ENCODE data around the gene GAS2L1.

The GAS2L1 gene

GRCh38 chr22:29306835-29307595 is 565 bp downstream of the GAS2L1 start (continued):
- no peak for TF ChIP-seq PRDM6 (tag by site-specific recombination; IDR thresholded peaks at IDR 0.05)
- 0 out of 2 replicates have a peak, but pooled peaks have one; percentile 13 for TF ChIP-seq KLF16 (tag by site-specific recombination; IDR thresholded peaks at IDR 0.05)
- TF ChIP-seq, protein P1, sequence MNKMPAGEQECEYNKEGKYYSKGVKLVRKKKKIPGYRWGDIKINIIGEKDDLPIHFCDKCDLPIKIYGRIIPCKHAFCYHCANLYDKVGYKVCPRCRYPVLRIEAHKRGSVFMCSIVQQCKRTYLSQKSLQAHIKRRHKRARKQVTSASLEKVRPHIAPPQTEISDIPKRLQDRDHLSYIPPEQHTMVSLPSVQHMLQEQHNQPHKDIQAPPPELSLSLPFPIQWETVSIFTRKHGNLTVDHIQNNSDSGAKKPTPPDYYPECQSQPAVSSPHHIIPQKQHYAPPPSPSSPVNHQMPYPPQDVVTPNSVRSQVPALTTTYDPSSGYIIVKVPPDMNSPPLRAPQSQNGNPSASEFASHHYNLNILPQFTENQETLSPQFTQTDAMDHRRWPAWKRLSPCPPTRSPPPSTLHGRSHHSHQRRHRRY (tag by site-specific recombination; IDR thresholded peaks at IDR 0.05) = no peak
- peak; percentile 50; the same call in 1 of the 2 replicates for TF ChIP-seq KLF10 (tag by site-specific recombination; IDR thresholded peaks at IDR 0.05)
- TF ChIP-seq SETDB1 (IDR thresholded peaks at IDR 0.05; ENCODE audit: insufficient read length, low read length) = no peak
- no peak for TF ChIP-seq ZNF473 (tag by site-specific recombination; IDR thresholded peaks at IDR 0.05)
- no peak for TF ChIP-seq HOXC10 (CRISPR knock-in tag; IDR thresholded peaks at IDR 0.05)
- TF ChIP-seq MEIS1 (CRISPR knock-in tag; IDR thresholded peaks at IDR 0.05; ENCODE audit: borderline replicate concordance) = no peak
- no peak for TF ChIP-seq GLIS1 (tag by site-specific recombination; IDR thresholded peaks at IDR 0.05)
- TF ChIP-seq ZFP69B (tag by site-specific recombination; IDR thresholded peaks at IDR 0.05) = peak; percentile 93
- no peak for TF ChIP-seq ZNF16 (tag by site-specific recombination; IDR thresholded peaks at IDR 0.05; ENCODE audit: low read depth)
- no peak for TF ChIP-seq PRDM1 (tag by site-specific recombination; IDR thresholded peaks at IDR 0.05)
- no peak for TF ChIP-seq ZNF239 (tag by site-specific recombination; IDR thresholded peaks at IDR 0.05)
- TF ChIP-seq, protein P2, sequence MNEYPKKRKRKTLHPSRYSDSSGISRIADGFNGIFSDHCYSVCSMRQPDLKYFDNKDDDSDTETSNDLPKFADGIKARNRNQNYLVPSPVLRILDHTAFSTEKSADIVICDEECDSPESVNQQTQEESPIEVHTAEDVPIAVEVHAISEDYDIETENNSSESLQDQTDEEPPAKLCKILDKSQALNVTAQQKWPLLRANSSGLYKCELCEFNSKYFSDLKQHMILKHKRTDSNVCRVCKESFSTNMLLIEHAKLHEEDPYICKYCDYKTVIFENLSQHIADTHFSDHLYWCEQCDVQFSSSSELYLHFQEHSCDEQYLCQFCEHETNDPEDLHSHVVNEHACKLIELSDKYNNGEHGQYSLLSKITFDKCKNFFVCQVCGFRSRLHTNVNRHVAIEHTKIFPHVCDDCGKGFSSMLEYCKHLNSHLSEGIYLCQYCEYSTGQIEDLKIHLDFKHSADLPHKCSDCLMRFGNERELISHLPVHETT (tag by site-specific recombination; IDR thresholded peaks at IDR 0.05) = no peak
- TF ChIP-seq, protein P3, sequence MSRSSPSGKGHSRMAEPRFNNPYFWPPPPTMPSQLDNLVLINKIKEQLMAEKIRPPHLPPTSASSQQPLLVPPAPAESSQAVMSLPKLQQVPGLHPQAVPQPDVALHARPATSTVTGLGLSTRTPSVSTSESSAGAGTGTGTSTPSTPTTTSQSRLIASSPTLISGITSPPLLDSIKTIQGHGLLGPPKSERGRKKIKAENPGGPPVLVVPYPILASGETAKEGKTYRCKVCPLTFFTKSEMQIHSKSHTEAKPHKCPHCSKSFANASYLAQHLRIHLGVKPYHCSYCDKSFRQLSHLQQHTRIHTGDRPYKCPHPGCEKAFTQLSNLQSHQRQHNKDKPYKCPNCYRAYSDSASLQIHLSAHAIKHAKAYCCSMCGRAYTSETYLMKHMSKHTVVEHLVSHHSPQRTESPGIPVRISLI (tag by site-specific recombination; IDR thresholded peaks at IDR 0.05) = no peak
- TF ChIP-seq, protein P4, sequence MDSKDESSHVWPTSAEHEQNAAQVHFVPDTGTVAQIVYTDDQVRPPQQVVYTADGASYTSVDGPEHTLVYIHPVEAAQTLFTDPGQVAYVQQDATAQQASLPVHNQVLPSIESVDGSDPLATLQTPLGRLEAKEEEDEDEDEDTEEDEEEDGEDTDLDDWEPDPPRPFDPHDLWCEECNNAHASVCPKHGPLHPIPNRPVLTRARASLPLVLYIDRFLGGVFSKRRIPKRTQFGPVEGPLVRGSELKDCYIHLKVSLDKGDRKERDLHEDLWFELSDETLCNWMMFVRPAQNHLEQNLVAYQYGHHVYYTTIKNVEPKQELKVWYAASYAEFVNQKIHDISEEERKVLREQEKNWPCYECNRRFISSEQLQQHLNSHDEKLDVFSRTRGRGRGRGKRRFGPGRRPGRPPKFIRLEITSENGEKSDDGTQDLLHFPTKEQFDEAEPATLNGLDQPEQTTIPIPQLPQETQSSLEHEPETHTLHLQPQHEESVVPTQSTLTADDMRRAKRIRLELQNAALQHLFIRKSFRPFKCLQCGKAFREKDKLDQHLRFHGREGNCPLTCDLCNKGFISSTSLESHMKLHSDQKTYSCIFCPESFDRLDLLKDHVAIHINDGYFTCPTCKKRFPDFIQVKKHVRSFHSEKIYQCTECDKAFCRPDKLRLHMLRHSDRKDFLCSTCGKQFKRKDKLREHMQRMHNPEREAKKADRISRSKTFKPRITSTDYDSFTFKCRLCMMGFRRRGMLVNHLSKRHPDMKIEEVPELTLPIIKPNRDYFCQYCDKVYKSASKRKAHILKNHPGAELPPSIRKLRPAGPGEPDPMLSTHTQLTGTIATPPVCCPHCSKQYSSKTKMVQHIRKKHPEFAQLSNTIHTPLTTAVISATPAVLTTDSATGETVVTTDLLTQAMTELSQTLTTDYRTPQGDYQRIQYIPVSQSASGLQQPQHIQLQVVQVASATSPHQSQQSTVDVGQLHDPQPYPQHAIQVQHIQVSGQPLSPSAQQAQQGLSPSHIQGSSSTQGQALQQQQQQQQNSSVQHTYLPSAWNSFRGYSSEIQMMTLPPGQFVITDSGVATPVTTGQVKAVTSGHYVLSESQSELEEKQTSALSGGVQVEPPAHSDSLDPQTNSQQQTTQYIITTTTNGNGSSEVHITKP (tag by site-specific recombination; IDR thresholded peaks at IDR 0.05) = no peak
- TF ChIP-seq, protein P5, sequence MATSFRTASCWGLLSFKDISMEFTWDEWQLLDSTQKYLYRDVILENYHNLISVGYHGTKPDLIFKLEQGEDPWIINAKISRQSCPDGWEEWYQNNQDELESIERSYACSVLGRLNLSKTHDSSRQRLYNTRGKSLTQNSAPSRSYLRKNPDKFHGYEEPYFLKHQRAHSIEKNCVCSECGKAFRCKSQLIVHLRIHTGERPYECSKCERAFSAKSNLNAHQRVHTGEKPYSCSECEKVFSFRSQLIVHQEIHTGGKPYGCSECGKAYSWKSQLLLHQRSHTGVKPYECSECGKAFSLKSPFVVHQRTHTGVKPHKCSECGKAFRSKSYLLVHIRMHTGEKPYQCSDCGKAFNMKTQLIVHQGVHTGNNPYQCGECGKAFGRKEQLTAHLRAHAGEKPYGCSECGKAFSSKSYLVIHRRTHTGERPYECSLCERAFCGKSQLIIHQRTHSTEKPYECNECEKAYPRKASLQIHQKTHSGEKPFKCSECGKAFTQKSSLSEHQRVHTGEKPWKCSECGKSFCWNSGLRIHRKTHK (tag by site-specific recombination; IDR thresholded peaks at IDR 0.05) = no peak
- no peak for TF ChIP-seq ZNF311 (tag by site-specific recombination; IDR thresholded peaks at IDR 0.05; ENCODE audit: borderline replicate concordance)
- TF ChIP-seq, protein P6, sequence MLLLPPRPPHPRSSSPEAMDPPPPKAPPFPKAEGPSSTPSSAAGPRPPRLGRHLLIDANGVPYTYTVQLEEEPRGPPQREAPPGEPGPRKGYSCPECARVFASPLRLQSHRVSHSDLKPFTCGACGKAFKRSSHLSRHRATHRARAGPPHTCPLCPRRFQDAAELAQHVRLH (tag by site-specific recombination; IDR thresholded peaks at IDR 0.05) = 0 out of 2 replicates have a peak, but pooled peaks have one; percentile 12
- 0 out of 2 replicates have a peak, but pooled peaks have one; percentile 30 for TF ChIP-seq ZNF121 (tag by site-specific recombination; IDR thresholded peaks at IDR 0.05)
- TF ChIP-seq SP3 (tag by site-specific recombination; IDR thresholded peaks at IDR 0.05) = peak; percentile 31; the same call in 1 of the 2 replicates
- TF ChIP-seq ZBTB26 (tag by site-specific recombination; optimal IDR thresholded peaks at IDR 0.05) = peak; percentile 84
- TF ChIP-seq, protein P7, sequence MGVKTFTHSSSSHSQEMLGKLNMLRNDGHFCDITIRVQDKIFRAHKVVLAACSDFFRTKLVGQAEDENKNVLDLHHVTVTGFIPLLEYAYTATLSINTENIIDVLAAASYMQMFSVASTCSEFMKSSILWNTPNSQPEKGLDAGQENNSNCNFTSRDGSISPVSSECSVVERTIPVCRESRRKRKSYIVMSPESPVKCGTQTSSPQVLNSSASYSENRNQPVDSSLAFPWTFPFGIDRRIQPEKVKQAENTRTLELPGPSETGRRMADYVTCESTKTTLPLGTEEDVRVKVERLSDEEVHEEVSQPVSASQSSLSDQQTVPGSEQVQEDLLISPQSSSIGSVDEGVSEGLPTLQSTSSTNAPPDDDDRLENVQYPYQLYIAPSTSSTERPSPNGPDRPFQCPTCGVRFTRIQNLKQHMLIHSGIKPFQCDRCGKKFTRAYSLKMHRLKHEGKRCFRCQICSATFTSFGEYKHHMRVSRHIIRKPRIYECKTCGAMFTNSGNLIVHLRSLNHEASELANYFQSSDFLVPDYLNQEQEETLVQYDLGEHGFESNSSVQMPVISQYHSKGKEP (tag by site-specific recombination; IDR thresholded peaks at IDR 0.05) = 0 out of 2 replicates have a peak, but pooled peaks have one; percentile 28

All from HEK293 (cell line).